ENCODE data around the gene GPR39.
"Not testable (repeated sequence)": the region's sequence is repeated elsewhere in the genome, so short reads cannot be mapped to it uniquely, and the experiment has no call there.

Gene GPR39

DNA sequence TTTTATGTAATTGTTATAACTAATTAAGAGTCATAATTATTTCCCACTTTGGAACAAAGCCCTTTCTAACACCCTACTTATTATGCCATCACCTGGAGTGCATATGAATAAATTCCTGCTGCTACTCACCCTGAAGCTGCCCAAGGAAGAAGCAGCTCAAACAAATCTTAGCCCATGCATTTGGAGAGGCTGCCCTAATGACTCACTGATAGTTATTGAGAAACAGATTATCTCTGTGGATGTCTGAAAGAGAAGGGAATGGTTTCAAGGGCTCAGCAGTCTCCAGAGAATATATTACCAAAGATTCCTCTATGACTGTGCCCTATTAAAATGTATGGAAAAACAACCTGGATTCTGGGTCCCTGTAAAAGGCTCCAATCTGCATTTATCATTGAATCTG is 81.0 kb downstream of the GPR39 start:
- no peak for DNase-seq (ENCODE audit: low spot score)

DNA sequence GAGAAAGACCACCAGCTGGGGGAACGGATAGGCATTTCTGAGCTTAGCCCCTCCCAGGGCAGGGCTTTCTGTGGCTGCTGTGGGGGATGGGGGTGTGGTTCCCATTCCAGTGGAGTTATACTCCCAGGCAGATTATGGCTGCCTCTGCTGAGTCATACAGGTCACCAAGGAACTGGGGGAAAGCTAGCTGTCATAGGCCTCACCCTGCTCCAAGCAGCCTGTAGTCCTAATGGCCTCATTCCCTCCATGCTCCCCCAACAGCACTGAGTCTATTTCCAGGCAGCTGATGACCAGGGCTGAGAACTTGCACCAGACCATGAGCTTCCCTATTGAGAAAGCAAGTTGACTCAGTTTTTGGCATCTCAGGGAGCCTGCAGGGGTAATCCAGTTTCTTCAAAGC is 87.1 kb downstream of the GPR39 start:
- no peak for DNase-seq (ENCODE audit: low spot score)

DNA sequence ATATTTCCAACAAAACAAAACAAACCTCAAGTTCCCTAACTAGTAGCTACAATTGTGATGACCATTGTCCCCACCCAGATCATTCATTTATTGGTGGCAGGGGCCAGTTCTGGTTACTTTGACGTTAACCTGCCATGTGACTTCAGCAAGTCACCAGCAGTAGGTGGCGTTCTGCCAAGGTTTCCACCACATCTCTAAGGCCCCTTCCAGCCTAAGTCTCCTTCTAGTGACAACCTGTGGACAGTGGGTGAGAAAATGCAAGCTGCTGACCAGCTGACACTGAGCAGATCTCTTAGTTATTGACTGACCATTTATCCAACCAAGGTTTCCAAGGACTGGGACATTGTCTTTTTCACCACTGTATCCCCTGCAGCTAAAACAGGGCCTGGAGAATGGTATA is 98.4 kb downstream of the GPR39 start:
- DNase-seq (ENCODE audit: low spot score): no peak

DNA sequence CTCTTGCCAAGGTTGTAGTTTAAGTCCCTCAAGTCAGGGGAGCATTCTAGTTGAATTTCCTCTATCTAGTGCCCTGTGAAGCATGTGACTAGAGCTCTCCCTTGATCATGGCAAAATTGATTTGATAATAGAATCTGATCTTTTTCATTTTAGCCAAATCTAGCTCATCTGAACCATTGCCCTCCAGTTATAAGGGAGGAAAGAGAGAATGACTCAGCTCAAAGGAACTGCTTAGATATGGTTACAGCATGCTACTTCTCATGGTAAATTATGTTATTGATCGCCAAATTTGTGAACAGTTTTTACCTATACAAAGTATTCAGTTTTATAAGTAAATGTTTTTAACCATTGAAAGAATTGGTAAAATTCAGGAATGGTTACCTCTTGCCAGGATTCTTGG is 100.8 kb downstream of the GPR39 start:
- DNase-seq (ENCODE audit: low spot score): no peak

DNA sequence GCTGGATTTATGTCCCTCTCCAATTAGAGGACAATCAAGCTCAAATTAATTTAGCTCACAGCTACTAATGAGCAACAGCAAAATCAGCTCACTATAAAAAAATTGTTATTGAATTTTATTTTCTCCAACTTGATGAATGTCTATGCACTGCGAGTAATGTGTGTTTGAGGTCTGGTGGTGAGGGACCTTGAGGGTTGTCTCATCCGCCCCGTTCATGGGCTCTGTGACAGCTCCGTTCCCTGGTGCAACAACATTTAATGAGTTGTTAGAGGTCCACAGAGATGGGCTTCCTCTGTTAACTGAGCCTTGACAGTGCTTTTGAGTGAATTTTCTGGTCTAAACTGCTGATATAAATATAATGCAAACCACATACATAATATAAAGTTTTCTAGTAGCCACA is 101.7 kb downstream of the GPR39 start:
- no peak for DNase-seq (ENCODE audit: low spot score)

DNA sequence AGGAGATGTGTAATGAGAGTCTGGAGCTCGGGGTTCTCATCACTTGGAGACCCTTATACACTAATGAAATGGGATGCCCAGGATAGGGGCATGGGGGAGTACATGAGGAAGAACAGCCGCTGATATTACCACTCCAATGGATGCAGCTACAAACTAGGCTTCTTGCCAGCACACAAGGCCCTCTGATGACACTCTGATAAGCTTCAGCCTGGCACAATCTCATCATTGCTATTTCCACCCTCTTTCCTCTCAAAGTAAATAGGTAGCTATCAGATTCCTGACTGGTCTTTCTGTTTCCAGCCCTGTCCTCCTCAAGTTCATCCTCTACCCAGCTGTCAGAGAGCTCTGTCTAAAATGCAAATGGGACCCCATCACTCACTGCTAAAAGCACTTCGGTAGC is 103.0 kb downstream of the GPR39 start:
- DNase-seq (ENCODE audit: low spot score): no peak

DNA sequence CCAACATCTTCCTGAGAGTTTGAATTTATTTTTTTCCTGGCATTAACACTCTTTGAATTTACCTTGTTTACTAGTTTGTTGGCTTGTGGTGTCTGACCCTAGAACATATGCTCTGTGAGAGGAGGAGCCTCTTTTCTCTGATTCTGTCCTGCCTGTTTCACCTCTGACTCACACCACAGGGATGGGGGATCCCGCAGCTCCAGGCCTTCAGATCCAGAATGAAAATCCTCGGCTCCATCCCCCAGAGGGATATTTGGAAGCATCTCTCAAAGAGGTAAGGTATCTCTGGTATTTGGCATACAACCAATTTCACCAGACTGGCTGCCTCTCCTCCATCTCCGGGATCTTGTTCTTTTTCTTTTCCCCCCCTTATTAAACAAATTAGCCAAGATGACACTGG is 104.7 kb downstream of the GPR39 start:
- no peak for DNase-seq (ENCODE audit: low spot score)

DNA sequence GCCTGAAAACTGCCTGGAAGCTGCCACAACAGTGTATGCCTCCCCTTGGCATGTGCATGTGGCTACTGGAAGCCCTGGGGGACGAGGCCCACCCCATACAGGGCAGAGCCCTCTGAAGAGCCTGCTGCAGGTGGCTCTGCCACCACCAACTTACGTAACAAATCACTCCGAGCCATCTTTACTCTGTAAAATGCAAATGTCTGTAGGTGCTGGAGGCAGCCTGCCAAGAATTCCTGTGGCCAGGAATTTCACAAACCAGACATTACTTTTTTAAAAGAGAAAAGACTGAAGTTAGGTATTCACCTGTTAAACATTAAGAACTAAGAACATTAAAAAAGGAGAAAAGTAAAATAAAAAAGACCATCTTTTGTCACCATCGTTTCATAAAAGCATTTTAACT is 106.3 kb downstream of the GPR39 start:
- DNase-seq (ENCODE audit: low spot score): no peak

DNA sequence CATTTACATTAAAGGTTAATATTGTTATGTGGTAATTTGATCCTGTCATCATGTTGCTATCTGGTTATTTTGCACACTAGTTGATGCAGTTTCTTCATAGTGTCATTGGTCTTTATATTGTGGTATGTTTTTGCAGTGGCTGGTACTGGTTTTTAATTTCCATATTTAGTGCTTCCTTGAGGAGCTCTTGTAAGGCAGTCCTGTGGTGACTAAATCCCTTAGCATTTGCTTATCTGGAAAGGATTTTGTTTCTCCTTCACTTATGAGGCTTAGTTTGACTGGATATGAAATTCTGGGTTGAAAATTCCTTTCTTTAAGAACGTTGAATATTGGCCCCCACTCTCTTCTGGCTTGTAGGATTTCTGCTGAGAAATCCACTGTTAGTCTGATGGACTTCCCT is 120.5 kb downstream of the GPR39 start:
- DNase-seq (ENCODE audit: low spot score): not testable (repeated sequence)

DNA sequence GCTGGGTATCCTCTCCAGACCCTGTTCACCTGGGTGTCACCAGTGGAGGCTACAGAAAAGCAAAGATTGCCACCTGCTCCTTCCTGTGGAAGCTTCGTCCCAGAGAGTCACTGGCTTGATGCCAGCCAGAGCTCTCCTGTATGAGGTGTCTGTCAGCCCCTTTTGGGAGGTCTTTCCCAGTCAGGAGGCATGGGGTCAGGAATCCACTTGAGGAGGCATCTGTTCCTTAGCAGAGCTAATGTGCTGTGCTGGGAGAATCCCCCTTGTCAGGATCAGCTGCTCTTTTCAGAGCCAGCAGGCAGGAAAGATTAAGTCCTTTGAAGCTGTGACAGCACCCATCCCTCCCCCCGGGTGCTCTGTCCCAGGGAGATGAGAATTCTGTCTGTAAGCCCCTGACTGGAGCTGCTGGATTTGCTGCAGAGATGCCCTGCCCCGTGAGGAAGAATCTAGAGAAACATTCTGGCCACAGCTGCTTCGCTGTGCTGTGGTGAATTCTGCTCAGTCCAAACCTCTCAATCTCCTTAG is 121.8 kb downstream of the GPR39 start:
- DNase-seq (ENCODE audit: low spot score): no peak

DNA sequence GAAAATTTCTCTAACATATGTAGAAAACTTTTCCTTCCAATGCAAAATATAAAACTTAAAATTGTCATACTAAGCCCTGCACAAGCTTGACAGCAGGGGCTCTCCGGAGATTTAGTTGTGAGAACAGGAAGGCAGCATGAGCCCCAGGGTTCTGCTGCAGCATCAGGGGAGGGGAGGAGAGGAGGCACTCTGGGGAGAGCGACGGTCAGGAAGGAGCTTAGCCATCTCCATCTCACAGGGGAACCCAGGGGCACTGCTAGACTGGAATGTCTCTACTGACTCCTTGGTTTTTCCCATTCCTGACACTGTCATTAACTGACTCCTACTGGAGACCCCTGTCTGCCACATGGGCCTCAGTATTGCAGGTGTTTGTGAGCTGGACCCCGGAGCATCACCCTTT is 123.6 kb downstream of the GPR39 start:
- no peak for DNase-seq (ENCODE audit: low spot score)

DNA sequence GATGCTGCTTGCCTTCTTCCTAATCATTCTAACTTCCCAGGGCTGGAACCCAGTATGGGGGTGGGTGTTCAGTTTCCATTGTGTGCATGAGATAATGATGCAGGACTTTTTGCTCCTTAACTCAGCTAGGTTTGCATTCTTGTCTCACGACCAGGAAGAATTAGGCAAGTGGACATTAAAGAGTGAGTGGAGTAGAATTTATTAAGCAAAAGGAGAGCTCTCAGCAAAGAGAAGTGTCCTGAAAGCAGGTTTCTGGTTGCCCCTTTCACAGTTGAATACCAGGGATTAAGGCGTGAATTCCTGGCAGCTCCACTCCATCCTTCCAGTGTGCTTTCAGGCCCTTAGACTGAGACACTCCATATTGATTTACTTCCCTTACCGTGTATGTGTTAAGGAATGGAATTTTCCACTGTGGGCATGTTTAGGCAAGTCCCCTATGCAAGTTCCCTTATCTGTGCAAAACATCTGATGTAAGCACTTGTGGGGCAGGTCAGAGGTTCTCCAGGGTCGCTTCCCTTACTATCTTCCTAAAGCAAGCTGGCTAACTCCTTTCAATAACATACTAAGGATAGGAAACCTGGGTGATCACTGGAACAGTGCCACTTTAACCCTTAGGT is 126.5 kb downstream of the GPR39 start:
- DNase-seq (ENCODE audit: low spot score): no peak

DNA sequence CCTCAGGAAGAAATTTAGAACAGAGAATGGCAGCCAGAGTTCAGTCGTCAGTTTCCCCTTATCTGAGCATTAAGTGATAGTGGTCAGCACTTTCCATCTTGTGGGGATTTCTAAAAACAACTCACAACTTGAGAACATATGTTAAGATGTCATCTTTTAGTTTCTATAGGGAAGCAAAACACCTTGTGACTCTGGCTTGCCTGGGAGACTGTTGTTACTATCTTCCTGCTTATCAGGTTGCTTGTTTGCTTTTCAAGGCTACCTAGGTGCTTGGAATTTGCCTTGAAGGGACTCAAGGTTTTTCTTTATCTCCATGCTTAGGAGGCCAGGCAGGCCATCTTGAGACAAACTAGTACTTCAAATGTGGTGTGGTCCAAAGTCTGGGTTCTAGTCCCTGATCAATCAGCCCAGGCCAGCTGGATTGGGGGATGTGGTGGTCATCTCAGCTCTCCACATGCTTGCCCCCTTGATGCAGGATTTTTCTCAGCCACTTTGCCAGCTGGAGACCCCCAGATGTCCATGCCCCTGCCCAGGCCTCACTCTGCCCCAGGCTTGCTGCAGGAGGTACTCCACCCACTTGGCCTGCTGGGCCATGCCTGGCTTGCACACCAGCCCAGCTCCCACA is 127.5 kb downstream of the GPR39 start:
- no peak for DNase-seq (ENCODE audit: low spot score)

DNA sequence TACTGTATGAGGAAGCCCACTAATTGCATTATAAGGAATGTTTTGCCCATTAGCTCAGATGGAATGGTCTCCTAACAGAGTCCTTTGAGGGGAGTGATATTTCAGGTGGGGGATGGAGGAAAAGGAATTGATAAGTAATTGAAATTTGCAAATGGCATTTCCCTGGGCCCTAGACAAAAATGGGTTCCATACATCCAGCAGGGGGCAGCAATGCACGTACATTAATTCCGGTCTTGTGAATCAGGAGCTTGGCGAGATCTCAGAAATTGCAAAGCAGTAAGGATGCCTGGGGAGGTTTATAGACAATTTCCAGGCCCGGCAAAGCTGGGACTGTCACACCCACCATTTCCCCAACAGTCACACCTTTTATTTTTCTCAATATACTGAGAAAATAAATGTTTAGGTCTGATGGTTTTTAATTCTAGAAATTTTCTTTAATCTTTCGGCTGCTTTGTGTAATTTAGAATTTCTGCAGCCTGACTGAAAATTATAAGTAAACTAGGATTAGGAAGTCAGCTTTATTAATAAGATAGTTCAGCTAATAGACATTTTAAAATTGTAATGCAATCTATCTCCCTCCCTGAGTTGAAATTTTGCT is 130.6 kb downstream of the GPR39 start:
- peak; percentile 6 for DNase-seq (ENCODE audit: low spot score)

DNA sequence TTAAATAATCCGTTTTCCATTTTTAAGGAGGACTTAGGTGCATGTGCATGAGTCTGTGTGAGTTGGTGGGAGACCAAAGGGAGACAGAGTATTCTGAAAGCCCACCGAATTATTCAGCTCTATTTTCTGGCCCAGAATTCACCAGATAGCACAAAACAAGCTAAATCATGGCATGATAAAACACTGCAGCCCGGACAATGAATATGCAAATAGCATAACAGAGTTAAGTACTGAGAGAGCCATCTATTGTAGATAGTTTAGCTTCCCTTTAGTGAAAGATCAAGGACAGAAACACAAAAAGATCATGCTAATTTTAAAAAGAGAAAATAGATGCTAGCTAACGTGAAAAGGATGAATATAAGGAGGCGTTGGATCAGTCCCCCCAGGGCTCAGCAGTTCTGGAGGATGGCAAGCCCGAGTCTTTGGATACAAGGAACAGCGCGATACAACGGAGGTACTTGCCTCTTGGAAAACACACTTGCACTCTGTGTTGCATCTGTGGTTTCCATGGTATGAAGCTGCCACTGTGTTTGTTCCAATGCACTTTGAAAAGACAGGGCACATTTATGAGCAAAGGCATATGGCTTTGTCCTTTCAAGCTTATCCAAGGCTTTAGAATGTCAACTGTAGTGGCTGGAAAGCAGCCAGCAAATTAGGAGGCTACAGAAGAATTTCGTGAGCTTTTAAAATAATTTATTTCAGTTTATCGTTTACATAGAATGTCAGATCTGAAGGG is 133.5 kb downstream of the GPR39 start:
- DNase-seq (ENCODE audit: low spot score): no peak

DNA sequence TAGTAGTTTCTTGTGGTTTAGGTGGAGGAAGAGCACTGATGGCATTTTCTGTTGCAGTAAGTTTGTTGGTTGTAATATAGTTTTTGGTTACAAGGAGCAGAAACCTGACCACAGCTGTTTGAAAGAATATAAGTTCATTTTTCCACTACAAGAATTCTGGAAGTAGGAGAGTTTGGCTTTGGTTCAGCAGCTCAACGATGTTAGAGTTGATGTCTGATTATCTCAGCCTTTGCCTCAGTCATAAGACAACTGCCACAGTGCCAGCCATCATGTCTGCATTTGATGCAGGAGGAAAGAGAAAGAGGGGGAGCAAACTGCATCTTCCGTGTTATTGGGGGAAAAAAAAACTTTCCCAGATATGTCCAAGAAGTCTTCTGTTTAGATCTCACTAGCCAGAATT is 134.3 kb downstream of the GPR39 start:
- no peak for DNase-seq (ENCODE audit: low spot score)

DNA sequence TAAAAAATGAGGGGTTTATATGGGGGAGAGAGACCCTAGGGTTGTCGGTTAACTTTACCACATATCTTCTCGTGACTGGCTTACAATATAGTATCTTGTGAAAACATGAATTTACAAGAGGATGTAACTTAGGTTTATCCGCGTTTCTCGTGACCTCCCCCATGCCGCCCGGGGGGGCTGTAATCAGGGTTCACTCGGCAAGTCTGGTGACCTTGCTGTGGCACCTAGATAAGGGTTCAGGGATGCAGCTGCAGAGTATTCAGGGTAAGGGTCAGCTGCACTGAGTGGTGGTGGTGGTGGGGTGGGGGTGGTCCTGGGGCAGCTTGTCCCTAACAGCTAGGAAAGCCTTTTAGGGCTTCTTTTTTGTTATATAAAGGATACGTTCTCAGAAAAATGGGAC is 141.1 kb downstream of the GPR39 start:
- DNase-seq (ENCODE audit: low spot score): no peak

DNA sequence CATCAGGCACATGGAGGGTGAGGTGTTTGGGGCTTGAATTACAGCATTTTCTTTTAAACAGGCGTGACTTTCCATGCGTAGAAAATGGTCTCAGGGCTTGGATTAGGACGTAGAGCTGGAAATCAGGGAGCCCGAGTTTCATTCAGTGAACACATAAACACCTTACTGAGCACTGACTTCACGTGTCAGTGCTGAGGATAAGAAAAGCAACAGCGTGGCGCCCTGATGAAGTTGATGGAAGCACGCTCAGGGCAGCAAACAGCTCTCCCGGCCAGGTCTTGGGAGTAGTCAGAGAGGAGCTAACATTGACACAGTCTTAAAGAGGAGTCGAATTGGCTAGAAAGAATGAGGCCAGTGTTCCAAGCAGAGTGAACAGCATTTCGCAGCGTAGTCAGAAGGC is 142.7 kb downstream of the GPR39 start:
- no peak for DNase-seq (ENCODE audit: low spot score)

DNA sequence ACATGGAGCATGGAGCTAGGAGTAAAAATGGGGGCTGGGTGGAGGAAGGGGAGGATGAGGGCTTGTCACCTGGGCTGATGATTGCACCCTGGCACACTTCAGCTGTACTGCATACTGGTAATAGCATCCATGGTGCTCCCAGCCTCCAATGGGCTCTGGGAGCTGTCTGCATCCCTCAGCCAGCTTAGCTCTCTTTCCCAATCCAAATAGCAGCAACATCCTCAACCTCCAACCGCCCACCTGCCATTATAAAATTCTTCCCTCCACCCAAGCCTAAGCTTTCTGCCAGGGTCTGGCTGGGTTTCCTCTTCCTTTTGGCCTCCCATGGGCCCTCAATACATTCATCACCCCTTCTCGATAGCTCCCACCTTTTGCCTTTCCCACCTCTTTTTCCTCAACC is 143.3 kb downstream of the GPR39 start:
- DNase-seq (ENCODE audit: low spot score): no peak

DNA sequence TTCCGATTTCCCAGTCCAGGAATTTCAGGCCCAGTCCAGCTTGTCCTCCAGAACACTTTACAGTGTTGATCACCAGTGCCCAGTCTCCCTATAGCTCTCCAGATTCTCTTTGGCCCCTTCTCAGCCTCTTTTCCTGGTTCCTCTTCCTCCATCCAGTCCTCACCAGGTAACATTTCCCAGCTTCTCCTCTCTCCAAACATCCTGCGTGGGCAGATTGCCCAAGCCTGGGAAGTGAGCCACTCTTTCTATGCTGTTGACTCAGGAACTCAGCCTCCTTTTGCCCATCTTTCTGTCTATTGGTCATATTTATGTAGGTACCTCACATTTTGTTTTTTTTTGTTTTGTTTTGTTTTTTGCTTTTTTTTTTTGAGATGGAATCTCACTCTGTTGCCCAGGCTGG is 144.0 kb downstream of the GPR39 start:
- no peak for DNase-seq (ENCODE audit: low spot score)

DNA sequence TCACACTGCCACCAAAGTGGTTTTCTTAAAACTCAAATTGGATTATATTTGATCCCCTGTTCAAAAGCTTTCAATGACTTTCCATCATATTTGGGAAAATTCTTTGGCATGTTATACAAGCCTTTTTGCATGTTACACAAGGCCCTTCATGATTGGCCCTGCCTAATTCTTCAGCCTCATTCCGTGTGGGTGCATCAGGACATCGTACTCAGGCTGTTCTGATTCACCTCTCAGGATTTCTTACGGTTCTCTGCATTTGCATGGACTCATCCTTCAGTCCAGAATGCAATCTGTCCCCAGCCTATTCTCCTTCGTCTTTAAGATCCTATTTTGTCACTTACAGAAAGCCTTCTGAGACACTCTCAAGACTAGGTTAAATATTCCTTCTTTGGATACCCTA is 145.6 kb downstream of the GPR39 start:
- DNase-seq (ENCODE audit: low spot score): no peak

DNA sequence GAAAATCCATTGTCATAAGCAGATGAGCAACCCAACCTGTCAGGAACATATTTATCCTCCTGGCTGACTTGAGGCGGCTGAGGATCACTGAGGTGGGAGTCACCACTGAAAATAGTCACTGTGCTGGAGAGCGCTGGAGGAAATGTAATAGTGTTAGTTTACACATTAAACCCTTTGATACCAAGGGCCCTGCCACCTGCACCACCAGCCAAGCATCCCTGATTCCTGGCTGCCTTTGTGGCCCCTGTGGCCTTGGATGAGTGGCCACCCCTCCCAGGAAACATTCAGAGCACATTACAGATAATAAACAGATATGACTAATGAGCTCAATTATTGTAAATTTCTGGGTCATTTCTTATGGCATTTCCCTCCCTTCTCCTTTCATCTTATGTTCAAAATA is 147.5 kb downstream of the GPR39 start:
- DNase-seq (ENCODE audit: low spot score): no peak

DNA sequence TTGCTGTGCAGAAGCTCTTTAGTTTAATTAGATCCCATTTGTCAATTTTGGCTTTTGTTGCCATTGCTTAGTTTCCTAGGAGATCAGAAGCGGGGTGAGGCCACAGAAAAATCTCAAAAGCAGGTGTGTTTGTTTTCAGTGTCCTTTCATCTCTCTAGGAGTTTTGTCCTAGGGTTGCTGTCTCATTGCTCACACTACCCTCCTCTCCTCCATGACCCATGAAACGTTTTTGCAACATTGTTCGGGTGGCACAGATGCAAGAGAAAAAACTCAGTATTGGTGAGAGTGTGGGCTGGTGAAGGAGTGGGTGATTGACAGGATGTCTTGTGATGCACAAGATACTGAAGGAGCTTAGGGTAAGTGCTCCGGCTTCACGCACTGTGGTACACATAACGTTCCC is 149.8 kb downstream of the GPR39 start:
- no peak for DNase-seq (ENCODE audit: low spot score)
